HG02763 (cell line): ENCODE measurements around the gene SRSF8.
A peak's percentile ranks its signal among the peaks of the same experiment; 100 is the strongest.
"Not testable (repeated sequence)": the region's sequence is repeated elsewhere in the genome, so short reads cannot be mapped to it uniquely, and the experiment has no call there.

ENCODE experiments used
- ATAC-seq: cut with Tn5 transposase; IDR thresholded peaks from one replicate; pipeline ENCODE4 v1.9.1; 2021; ENCODE audit warnings: mild to moderate bottlenecking, moderate library complexity; ENCODE audit not compliant: unreplicated experiment

Gene SRSF8, protein sequence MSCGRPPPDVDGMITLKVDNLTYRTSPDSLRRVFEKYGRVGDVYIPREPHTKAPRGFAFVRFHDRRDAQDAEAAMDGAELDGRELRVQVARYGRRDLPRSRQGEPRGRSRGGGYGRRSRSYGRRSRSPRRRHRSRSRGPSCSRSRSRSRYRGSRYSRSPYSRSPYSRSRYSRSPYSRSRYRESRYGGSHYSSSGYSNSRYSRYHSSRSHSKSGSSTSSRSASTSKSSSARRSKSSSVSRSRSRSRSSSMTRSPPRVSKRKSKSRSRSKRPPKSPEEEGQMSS

DNA sequence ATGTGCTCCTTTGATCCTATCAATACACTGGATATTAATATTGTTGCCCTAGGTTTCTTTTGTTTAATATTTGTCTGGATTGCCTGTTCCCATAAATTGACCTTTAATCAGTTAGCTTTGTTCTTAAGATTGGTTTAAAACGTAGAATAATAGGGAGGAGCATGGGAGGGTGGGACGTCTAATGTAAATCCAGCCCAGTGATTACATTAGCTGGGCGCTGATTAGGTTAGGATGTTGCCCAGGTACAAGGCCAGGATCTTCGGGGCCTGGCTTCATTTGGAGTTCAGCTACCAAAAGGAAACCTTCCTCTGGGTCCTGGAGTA is at the start of gene SRSF8:
Gene SRSF8 (plus strand): TSS at position 204 of the 323 bp plus-strand sequence. CDS start 308 bp downstream, outside the sequence.
- peak; percentile 45 for ATAC-seq

DNA sequence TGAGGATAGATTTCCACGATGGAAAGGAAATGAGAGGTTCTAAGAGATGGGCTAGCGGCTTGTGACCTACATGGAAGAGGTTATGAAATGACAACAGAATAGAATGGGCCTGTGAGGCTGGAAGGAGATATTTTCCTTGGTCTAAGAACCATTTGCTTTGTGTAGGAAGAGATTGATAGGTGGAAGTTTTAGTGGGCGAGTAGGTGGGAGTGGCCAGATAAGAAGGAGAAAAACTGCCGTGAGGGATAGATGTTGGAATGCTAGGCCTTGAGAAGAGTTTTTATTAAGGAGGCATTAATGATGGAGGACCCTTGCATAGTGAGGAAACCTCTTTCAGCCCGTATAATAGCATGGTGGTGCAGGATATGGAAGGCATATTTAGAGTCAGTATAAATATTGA is 45.3 kb upstream of the SRSF8 start:
- not testable (repeated sequence) for ATAC-seq

DNA sequence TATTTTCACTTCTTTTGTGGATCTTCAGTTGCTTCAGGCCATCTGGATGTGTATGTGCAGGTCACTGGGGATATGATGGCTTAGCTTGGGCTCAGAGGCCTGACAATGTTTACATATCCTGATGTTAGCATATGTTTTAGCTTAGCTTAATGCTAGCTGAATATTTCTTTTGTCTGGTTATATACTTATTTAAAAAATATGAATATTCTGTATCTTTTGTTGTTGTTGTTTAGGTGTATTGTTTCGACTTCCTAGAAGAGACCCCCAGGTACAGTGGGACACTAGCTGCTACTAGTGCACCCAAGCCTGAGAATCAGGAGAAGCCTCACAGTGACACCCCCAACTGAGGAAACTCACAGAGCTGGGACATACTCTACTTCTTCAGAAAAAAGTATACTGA is 41.8 kb upstream of the SRSF8 start, which contains the start of gene KDM4E:
Gene KDM4E (plus strand): TSS at position 301 of the 400 bp plus-strand sequence. CDS start 300 bp downstream, outside the sequence.
- ATAC-seq: no peak

DNA sequence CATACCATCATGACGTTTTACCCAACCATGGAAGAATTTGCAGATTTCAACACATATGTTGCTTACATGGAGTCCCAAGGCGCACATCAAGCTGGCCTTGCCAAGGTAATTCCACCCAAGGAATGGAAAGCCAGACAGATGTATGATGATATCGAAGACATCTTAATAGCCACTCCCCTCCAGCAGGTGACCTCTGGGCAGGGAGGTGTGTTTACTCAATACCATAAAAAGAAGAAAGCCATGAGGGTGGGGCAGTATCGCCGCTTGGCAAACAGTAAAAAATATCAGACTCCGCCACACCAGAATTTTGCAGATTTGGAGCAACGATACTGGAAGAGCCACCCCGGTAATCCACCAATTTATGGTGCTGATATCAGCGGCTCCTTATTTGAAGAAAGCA is 41.1 kb upstream of the SRSF8 start:
- ATAC-seq: not testable (repeated sequence)

DNA sequence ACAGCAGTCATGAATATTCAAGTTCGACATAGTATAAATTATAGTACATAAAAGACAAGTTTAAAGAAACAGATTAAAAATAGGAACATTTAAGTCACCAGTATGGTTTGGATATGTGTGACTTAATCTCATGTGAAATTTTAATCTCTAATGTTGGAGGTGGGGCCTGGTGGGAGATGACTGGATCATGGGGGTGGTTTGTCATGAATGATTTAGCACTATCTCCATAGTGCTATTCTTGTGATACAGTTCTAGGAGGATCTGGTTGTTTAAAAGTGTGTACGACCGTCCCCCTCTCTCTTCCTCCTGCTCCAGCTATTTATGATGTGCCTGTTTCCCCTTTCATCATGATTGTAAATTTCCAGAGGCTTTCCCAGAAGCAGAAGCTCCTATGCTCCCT is 38.4 kb upstream of the SRSF8 start:
- ATAC-seq: no peak

DNA sequence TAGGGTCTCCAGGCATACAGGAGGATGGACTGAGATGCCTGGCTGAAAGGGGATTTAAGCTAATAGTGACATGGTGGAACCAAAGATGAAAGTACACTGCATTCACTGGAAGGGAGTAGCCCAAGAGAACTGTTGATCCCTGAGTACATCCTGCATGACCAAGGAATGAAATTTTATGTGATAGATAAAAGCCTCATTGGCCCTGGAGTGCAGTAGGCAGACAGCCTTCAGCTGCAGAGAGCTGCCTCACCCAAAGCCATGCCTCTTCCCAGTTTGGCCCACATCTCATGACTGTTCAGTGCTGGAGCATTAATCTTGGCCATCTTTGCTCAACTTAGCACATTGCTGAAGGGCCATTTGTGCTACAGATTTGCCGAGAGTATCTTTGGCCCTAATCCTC is 33.7 kb upstream of the SRSF8 start:
- no peak for ATAC-seq

DNA sequence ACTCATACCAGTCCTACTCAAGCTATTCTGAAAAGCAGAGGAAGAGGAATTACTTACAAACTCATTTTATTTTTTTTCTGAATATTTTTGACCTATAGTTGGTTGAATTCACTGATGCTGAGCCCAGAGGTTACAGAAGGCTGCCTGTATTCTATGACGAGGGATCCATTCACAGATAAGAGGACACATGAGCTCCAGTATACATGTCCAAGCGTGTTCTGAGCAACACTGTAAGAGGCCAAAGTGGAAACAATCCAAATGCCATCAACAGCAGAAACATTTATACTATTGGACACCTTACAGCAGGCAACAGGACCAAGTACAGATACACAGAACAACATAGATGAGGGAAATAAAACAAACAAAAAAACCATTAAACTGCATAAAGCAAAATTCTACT is 31.4 kb upstream of the SRSF8 start:
- ATAC-seq: no peak

DNA sequence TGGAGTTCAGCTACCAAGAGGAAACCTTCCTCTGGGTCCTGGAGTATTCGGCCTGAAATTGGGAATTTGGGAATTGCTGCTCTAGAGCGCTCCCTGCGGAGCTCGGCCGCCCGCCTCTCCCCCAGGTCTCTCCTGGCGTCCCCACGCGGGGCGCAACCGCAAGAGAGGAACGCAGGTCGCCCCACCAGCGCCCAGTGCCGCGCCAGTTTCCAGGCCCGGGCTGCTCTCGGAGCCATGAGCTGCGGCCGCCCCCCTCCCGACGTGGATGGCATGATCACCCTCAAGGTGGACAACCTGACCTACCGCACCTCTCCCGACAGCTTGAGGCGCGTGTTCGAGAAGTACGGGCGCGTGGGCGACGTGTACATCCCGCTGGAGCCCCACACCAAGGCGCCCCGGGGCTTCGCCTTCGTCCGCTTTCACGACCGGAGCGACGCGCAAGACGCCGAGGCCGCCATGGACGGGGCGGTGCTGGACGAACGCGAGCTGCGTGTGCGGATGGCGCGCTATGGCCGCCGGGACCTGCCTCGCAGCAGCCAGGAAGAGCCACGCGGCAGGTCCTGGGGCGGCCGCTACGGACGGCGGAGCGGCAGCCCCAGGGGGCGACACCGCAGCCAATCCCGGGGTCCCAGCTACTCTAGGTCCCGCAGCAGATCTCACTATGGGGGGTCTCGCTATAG is 29.2 kb upstream of the SRSF8 start:
- not testable (repeated sequence) for ATAC-seq

DNA sequence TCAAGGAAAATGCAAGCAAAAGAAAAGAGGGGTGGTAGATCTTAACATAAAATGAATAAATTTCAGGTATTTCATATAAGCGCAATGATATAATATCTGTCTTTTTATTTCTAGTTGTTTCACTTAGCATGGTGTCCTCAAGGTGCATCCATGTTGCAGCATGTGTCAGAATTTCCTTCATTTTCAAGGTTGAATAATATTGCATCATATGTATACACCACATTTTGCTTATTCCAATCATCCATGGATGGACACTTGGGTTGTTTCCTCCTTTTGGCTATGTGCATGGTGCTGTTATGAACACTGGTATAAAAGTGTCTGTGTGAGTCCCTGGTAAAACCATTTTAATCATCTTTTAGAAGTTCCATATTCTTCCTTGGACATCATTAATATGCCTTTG is 24.5 kb upstream of the SRSF8 start:
- no peak for ATAC-seq

DNA sequence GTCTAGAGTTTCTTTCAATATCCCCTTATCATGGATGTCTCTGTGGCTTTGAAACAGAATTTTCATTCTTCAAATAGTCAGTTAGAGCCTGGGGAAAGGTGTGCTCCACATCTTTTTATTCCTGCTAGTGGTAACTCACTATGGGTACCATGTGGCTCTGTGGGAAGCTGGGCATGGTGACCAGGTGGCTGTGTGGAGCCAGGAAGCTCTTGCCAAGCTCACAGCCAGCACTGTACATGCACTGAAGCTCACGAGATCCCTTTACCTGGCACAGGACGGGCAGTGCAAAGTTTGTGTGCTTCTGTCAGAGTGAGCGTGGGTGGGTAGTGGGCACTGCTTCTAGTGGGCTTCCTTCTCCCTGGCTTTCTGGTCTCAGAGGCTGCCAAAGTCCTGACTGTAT is 23.8 kb upstream of the SRSF8 start:
- no peak for ATAC-seq

DNA sequence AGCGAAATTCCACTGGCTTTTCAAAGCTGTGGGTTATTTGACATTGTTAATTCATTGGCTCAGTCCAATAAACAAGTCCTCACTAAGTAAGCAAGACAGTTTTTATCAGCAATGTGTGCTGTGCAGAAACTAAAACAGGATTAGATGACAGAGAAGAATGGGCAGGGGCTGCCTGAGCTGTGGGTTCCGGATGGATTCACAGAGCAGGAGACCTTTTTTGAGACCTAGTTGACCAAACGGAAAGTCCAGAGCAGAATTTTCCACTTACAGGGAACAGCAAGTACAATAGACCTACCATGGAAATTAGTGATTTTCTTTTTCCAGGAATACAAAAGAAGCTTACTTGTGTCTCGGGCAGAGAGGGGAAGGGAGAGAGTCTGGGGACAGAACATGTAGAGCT is 22.7 kb upstream of the SRSF8 start:
- ATAC-seq: no peak

DNA sequence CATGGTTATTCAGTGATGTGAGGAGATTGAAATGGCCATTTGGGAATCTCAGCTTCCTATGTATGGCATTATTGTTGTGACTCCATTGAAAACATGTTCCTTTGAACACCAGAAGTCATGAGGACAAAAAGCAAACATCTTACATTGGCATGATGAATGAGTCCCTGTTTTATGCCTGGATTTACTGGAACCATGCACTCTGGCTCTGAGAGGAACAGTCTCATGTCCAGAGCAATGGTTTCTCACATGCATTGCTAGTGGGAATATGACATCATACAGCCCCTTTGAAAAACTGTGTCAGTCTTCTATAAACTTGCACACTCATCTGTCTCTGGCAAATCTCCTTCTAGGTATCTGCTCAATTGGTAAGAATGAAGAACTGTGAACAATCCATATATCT is 20.9 kb upstream of the SRSF8 start:
- ATAC-seq: no peak

DNA sequence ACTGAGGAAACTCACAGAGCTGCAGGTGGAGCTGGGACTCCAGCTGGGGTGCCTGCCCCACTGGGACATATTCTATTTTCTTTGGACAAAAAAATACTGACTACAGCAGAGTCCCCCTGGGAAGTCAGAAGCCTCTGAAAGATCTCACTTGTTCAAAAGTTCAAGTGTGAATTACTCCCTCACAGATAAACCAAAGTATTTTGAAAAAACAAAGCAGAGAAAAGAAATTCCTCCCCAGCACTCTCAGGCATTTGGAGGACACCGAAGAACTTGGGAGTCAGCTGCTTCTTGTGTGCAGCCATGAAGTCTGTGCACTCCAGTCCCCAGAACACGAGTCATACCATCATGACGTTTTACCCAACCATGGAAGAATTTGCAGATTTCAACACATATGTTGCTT is 17.6 kb upstream of the SRSF8 start, which contains the start of gene KDM4F:
Gene KDM4F (plus strand): TSS at position 301 of the 400 bp plus-strand sequence.
- not testable (repeated sequence) for ATAC-seq

DNA sequence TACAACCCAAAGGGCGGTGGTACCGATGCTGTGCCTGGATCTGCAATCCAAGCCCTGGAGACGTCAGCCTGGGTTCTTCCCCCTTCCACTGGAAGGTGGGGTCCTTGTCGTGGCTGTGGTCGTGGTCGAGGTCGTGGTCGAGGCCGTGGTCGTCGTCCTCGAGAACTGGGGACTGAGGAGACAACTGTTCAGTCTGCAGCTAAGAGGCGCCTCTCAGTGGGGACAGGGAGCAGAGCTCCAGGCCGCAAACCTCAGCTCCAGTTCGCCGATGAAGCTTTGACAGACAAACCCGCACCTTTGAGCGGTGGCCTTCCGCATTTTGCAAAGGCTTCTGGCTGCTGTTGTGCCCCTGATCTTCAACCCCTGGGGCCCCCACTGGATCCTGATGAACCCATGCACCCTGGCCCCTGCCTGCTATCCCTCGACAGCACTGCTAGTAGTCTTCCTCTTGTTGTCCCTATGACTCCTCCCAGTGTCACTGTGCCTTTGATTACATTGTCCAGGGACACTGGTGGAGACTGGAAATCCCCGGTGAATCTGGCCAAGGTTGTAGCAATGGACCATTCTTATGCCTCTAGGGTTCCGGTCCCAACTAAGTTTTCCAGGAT is 16.0 kb upstream of the SRSF8 start:
- no peak for ATAC-seq

DNA sequence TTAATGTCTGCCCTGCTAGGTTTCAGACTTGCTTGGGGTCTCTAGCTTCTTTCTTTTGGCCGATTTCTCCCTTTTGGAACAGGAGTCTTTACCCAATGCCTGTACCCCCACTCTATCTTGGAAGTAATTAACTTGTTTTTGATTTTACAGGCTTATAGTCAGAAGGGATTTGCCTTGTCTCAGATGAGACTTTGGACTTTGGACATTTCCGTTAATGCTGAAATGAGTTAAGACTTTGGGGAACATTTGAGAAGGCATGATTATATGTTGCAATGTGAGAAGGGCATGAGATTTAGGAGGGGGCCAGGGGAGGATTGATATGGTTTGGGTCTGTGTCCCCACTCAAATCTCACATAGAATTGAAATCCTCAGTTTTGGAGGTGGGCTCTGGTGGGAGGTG is 12.4 kb upstream of the SRSF8 start:
- ATAC-seq: no peak

DNA sequence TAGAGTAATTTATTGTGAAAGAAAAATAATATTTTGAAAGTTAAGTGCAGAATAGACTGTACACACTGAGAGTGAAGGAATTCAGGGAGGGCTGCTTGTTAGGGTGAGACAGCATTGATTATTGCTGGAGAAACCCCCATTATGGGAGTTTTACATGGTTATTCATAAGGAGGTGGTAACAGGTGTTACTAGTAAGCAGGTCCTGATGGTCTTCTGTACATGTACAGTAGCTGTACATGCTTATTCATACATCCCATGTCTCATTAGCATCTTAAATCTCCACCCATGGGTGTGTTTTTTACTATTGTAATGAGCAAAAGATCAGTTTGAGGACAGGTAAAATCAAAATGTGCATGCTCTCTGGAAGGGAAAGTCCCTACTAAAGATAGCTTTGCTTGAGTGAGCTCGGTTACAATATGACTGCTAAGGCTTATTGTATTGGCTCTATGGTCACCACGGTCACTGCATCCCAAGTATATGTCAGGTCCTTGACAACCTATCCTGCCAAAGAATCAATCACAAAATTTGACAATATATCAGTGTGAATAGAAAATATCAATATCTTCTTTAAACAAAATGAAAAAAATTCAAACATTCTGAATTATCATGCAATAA is 11.3 kb upstream of the SRSF8 start:
- ATAC-seq: peak; percentile 89

DNA sequence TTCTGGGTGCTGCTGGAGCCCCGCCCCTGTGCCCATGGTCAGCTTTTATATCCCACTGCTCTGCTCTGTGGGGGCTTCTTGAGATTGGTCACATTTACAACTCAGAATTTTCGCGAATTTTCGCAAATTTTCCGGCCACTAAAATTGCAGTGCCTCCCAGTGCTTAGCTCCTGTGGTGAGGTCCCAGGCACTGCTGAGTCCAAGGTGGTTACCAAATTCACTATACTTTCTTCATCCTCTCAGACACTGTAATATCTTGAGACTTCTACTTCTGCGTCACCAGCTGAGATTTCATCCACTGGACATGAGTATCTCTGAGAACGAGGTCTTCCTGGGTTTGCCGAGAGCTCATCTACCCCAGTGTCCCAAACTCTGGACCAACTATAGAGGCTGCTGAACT is 8.8 kb upstream of the SRSF8 start:
- no peak for ATAC-seq

DNA sequence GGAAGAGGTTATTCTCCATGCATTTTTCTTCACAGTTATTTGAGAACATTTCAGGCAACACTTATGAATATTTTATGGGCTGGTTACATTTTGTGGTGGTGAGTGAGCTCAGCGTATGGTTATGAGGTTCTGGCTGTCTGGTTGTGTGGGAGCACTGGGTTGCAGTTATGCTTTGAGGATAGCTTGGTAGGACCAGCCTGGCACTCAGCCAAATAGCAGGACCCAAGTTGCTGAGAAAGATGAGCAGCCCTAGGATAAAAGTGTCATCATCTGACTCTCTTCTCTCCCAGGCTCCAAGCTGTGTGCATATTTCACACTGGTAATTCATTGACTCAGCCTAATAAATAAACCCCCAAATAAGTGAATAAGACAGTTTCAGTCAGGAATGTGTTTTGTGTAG is 8.1 kb upstream of the SRSF8 start:
- ATAC-seq: no peak

DNA sequence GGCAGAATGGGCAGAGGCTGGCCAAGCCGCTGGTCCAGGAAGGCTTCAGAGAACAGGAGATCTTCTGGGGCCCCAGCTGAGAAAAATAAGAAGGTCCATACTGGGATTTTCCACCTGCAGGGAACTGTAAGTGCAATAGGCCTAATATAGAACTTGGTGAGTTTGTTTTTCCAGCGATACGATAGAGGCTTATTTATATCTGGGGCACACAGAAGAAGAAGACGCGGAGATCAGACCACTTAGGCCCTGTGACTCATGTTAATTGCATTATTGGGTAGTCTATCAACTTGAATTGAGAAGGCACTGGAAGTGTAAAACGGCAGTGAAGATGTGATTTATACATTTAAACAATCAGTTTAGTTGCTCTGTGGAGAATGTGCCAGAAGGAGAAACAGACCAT is 7.7 kb upstream of the SRSF8 start:
- no peak for ATAC-seq

DNA sequence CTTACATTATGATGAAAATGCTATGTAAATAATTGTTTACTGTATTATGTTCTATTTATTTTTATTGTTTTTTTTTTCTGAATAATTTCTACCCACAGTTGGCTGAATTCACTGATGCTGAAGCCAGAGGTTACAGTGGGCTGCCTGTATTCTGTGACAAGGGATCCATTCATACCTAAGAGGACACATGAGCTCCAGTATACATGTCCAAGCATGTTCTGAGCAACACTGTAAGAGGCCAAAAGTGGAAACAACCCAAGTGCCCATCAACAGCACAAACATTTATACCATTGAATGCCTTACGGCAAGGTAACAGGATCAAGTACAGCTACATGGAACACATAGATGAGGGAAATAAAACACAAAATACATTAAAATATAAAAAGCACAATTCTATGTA is 1.4 kb upstream of the SRSF8 start:
- no peak for ATAC-seq

DNA sequence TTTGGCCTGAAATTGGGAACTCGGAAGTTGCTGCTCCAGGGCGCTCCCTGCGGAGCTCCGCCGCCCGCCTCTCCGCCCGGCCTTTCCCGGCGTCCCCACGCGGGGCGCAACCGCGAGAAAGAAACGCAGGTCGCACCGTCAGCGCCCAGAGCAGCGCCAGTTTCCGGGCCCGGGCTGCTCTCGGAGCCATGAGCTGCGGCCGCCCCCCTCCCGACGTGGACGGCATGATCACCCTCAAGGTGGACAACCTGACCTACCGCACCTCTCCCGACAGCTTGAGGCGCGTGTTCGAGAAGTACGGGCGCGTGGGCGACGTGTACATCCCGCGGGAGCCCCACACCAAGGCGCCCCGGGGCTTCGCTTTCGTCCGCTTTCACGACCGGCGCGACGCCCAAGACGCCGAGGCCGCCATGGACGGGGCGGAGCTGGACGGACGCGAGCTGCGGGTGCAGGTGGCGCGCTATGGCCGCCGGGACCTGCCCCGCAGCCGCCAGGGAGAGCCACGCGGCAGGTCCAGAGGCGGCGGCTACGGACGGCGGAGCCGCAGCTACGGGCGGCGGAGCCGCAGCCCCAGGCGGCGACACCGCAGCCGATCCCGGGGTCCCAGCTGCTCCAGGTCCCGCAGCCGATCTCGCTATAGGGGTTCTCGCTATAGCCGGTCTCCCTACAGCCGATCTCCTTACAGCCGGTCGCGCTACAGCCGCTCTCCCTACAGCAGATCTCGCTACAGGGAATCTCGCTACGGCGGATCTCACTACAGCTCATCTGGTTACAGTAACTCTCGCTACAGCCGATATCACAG is 521 bp downstream of the SRSF8 start:
- peak; percentile 65 for ATAC-seq
